Keratinocyte (primary cell): ENCODE measurements around the gene NEAT1. TPM values are rescaled to one million over a fixed set of nuclear protein-coding genes. Genes with fewer than 3 reads are reported as not detected.
A peak's percentile ranks its signal among the peaks of the same experiment; 100 is the strongest.

ENCODE experiments used
- DNase-seq: peaks from one replicate; pipeline ENCODE4 v3.0.0-alpha.2; 2011; ENCODE audit warnings: low read depth, missing footprints, low spot score
- FAIRE-seq: peaks from 2 replicates; lab custom pipeline; 2011; peaks lifted over from hg19 to GRCh38; lab: Jason Lieb, UNC
- H2AFZ ChIP-seq: 2 replicates; pipeline ENCODE4 v1.6.0; 2012; ENCODE audit warnings: low read length, control low read depth, inconsistent platforms; ENCODE audit not compliant: control insufficient read depth
- H3K27ac ChIP-seq: 2 replicates; pipeline ENCODE4 v1.5.1; 2011; ENCODE audit warnings: low read length; ENCODE audit not compliant: control insufficient read depth, insufficient read depth
- H3K27me3 ChIP-seq: 3 replicates; pipeline ENCODE4 v1.6.0; 2011; ENCODE audit warnings: low read length; ENCODE audit not compliant: control insufficient read depth, insufficient read depth; ENCODE audit errors: extremely low read depth
- H3K36me3 ChIP-seq, 2 experiments: 2 replicates in 1 of 2; 3 replicates in 1 of 2; pipeline ENCODE4 v1.5.1; 2011; ENCODE audit warnings: low read length in 2 of 2, mild to moderate bottlenecking in 1 of 2; ENCODE audit not compliant: control insufficient read depth in 2 of 2, insufficient read depth in 2 of 2; ENCODE audit errors: extremely low read depth in 1 of 2
- H3K4me1 ChIP-seq: 3 replicates; pipeline ENCODE4 v1.5.1; 2011; ENCODE audit warnings: low read length; ENCODE audit not compliant: control insufficient read depth, insufficient read depth; ENCODE audit errors: extremely low read depth
- H3K4me2 ChIP-seq: 3 replicates; pipeline ENCODE4 v1.6.0; 2011; ENCODE audit warnings: low read depth, low read length; ENCODE audit not compliant: control insufficient read depth, insufficient read depth; ENCODE audit errors: extremely low read depth
- H3K4me3 ChIP-seq, 3 experiments: fragments of 200-600 bp in 1 of 3; sonication (generic) in 1 of 3; 2 replicates in 2 of 3; 3 replicates in 1 of 3; pipeline ENCODE4 v1.5.1; 2011 to 2016; ENCODE audit warnings: low read length in 3 of 3, mild to moderate bottlenecking in 3 of 3, control low read depth in 2 of 3, inconsistent platforms in 1 of 3, low read depth in 1 of 3, mixed read lengths in 1 of 3, mixed run types in 1 of 3, moderate library complexity in 1 of 3; ENCODE audit not compliant: control insufficient read depth in 2 of 3, insufficient read depth in 2 of 3; ENCODE audit errors: extremely low read depth in 1 of 3
- H3K79me2 ChIP-seq: 2 replicates; pipeline ENCODE4 v1.6.0; 2012; ENCODE audit warnings: low read length; ENCODE audit not compliant: control insufficient read depth, insufficient read depth
- H3K9ac ChIP-seq: 3 replicates; pipeline ENCODE4 v1.6.0; 2011; ENCODE audit warnings: low read length; ENCODE audit not compliant: control insufficient read depth, insufficient read depth; ENCODE audit errors: extremely low read depth
- H3K9me1 ChIP-seq: 3 replicates; pipeline ENCODE4 v1.6.0; 2011; ENCODE audit warnings: low read length; ENCODE audit not compliant: control insufficient read depth, insufficient read depth; ENCODE audit errors: extremely low read depth
- H3K9me3 ChIP-seq: 2 replicates; pipeline ENCODE4 v1.5.1; 2012; ENCODE audit warnings: low read depth, low read length; ENCODE audit not compliant: control insufficient read depth
- H4K20me1 ChIP-seq: 3 replicates; pipeline ENCODE4 v1.6.0; 2011; ENCODE audit warnings: low read length; ENCODE audit not compliant: control insufficient read depth, insufficient read depth; ENCODE audit errors: extremely low read depth
- EZH2 ChIP-seq: IDR thresholded peaks from one replicate; pipeline ENCODE4 v1.6.1; 2012; ENCODE audit warnings: inconsistent platforms, mild to moderate bottlenecking, low read length, moderate library complexity
- dilution Hi-C: fragments of 300-500 bp; cut with MboI; formaldehyde crosslinking; loops from one replicate; pipeline ENCODE4 v1.7.0; 2020; ENCODE audit warnings: low sequenced_read_pairs; ENCODE audit not compliant: extremely low pct_ligation_motif_present
- polyA plus RNA-seq, 5 experiments: library from polyadenylated mRNA; depleted of rRNA in 3 of 5; stranded (reverse) in 3 of 5; stranded (forward) in 1 of 5; unstranded in 1 of 5; fragments of >200 nt; gene quantifications; 1 replicate in 1 of 5; 2 replicates in 3 of 5; 3 replicates in 1 of 5; pipeline versions ENCODE4 v1.2.1 to v1.2.3, GENCODE V29; 2011 to 2012; ENCODE audit warnings: missing spikeins in 2 of 5, low read depth in 1 of 5, low replicate concordance in 1 of 5
- TF ChIP-seq, protein P1 (sequence below), 3 experiments: IDR thresholded peaks in 1 of 3; conservative IDR thresholded peaks in 1 of 3; optimal IDR thresholded peaks in 1 of 3; 2 replicates in 2 of 3; 3 replicates in 1 of 3; pipeline versions ENCODE3 to v1.5.1; 2011; ENCODE audit warnings: low read length in 3 of 3, mild to moderate bottlenecking in 3 of 3, moderate library complexity in 2 of 3, control low read depth in 1 of 3, inconsistent platforms in 1 of 3; ENCODE audit not compliant: insufficient read depth in 2 of 3; ENCODE audit errors: extremely low read depth in 1 of 3

NEAT1 gene
- polyA plus RNA-seq, 1 donor (not counting 4 experiments of a cell fraction or from before 2014, with no cell fraction given), result 270 TPM

DNA sequence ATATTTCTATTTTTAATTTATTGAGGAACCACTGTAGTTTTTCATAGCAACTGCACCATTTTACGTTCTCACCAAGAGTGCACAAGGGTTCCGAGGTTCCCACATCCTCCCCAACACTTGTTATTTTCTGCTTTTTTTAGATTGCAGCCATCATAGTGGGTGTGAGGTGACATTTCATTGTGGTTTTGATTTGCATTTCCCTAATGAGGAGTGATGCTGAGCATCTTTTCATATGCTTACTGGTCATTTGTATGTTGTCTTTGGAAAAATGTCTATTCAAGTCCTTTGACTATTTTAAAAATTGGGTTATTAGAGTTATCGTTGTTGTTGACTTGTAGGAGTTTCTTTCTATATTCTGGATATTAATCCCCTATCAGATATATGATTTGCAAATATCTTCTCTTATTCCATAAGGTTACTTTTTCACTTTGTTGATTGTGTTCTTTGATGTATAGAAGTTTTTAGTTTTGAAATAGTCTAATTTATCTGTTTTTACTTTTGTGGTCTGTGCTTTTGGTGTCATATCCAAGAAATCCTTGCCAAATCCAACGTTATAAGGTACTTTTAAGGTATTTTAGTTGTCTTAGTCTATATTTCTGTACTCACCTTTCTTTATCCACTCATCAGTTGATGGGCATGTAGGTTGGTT is 9.0 kb downstream of the NEAT1 start:
- dilution Hi-C loops, result no loop called here
- H4K20me1 ChIP-seq, result peaks cover 46% of the 10 kb centered on the region
- H3K9me3 ChIP-seq, result no peaks in the 10 kb centered on the region
- no peak overlapping the region for H3K4me3 ChIP-seq
- peaks cover 16 to 35% of the 10 kb centered on the region in 2 experiments for H3K36me3 ChIP-seq
- H3K27ac ChIP-seq, result no peak overlapping the region
- DNase-seq (no peak), FAIRE-seq (no peak)
- H3K79me2 ChIP-seq, result peaks cover 49% of the 10 kb centered on the region
- H3K9ac ChIP-seq, result no peak overlapping the region
- H2AFZ ChIP-seq, result no peak overlapping the region
- H3K4me2 ChIP-seq, result peak overlapping the region; percentile 6
- H3K4me1 ChIP-seq, result peaks cover 42% of the 10 kb centered on the region
- no peak for TF ChIP-seq EZH2
- TF ChIP-seq, protein P1, sequence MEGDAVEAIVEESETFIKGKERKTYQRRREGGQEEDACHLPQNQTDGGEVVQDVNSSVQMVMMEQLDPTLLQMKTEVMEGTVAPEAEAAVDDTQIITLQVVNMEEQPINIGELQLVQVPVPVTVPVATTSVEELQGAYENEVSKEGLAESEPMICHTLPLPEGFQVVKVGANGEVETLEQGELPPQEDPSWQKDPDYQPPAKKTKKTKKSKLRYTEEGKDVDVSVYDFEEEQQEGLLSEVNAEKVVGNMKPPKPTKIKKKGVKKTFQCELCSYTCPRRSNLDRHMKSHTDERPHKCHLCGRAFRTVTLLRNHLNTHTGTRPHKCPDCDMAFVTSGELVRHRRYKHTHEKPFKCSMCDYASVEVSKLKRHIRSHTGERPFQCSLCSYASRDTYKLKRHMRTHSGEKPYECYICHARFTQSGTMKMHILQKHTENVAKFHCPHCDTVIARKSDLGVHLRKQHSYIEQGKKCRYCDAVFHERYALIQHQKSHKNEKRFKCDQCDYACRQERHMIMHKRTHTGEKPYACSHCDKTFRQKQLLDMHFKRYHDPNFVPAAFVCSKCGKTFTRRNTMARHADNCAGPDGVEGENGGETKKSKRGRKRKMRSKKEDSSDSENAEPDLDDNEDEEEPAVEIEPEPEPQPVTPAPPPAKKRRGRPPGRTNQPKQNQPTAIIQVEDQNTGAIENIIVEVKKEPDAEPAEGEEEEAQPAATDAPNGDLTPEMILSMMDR (optimal IDR thresholded peaks at IDR 0.05 in 1 of 3, IDR thresholded peaks at IDR 0.05 in 1 of 3, conservative IDR thresholded peaks at IDR 0.05 in 1 of 3; ENCODE audit: extremely low read depth in 1 of 3, insufficient read depth in 2 of 3, low read length in 3 of 3), result no peak
- no peaks in the 10 kb centered on the region for H3K9me1 ChIP-seq
- H3K27me3 ChIP-seq, result no peaks in the 10 kb centered on the region

DNA sequence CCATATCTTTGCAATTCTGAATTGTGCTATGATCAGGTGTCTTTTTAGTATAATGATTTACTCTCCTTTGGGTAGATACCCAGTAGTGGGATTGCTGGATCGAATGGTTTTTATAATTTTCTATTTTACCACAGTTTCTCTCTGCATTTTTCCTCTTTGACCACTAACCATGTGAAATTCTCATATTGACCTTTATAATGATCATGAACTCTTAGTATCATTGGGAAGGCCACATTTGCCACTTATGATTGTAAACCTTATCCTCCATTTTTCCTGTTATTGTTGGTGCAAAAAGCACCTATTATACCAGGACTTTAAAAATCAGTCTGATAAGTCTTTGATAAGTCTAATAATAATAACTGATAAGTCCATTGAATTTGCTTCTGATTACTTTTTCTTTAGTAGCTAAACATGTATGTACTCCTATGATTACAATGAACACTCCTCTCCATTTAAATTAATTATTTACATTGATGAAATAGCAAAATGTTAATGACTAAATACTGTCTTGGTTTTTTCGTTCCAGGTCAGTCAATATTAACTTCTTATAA is 9.6 kb downstream of the NEAT1 start:
- Histone ChIP-seq H3K4me1 (peaks cover 37% of the 10 kb centered on the region), H3K4me3 (no peak overlapping the region), H3K27me3 (no peaks in the 10 kb centered on the region), H3K36me3 (peaks cover 16 to 38% of the 10 kb centered on the region in 2 experiments), H3K79me2 (peaks cover 47% of the 10 kb centered on the region), H2AFZ (no peak overlapping the region), H3K4me2 (no peak overlapping the region), H3K9me3 (no peaks in the 10 kb centered on the region), H3K27ac (no peak overlapping the region), H3K9me1 (no peaks in the 10 kb centered on the region), H4K20me1 (peaks cover 41% of the 10 kb centered on the region), H3K9ac (no peak overlapping the region)
- DNase-seq, result no peak
- FAIRE-seq, result no peak
- dilution Hi-C loops, result no loop called here
- TF ChIP-seq, protein P1 (optimal IDR thresholded peaks at IDR 0.05 in 1 of 3, IDR thresholded peaks at IDR 0.05 in 1 of 3, conservative IDR thresholded peaks at IDR 0.05 in 1 of 3; ENCODE audit: extremely low read depth in 1 of 3, insufficient read depth in 2 of 3, low read length in 3 of 3), result no peak
- TF ChIP-seq EZH2, result no peak
